NCI-H1930 (cell line): ENCODE results near the gene RARA.

Source experiments
- DNase-seq, 2 experiments: peaks; one replicate each; lab custom pipeline; 2025; lab: John Stamatoyannopoulos, UW

RARA gene

GRCh38 chr17:40309031-40309948 is at the start of gene RARA:
TSS of gene RARA (plus strand) at chr17:40309180. CDS start at chr17:40331219, 22,039 bp downstream.
- DNase-seq, result peak in 1 of 2 experiments; percentile 13

GRCh38 chr17:40259505-40259904 is 49.5 kb upstream of the RARA start:
- DNase-seq, result no peak

- no peak for DNase-seq
Measured at GRCh38 chr17:40260528-40260927, 48.5 kb upstream of the RARA start.

- DNase-seq, result no peak
Measured at GRCh38 chr17:40264458-40265185, 44.4 kb upstream of the RARA start.

DNA sequence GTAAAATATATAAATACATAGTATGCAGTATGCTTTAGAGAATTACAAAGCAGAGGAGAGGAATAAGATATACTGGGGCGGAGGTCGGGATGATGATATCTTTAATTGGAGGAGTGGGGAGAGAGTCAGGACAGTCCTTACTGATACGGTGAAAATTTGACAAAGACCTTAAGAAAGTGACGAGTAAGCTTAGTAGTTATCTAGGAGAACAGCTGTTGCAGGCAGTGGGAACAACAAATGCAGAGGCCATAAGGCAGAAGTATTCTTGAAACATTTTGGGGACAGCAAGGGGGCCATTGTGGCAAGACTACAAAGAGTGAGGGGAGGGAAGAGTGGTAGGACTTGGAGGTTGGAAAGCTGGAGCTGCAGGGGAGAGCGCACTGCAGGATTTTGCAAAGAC is 43.6 kb upstream of the RARA start:
- no peak for DNase-seq

- no peak for DNase-seq
Measured at GRCh38 chr17:40266882-40267281, 42.1 kb upstream of the RARA start.

- DNase-seq, result no peak
Measured at GRCh38 chr17:40268141-40268712, 40.8 kb upstream of the RARA start.

- no peak for DNase-seq
Measured at GRCh38 chr17:40278414-40278813, 30.6 kb upstream of the RARA start.

DNA sequence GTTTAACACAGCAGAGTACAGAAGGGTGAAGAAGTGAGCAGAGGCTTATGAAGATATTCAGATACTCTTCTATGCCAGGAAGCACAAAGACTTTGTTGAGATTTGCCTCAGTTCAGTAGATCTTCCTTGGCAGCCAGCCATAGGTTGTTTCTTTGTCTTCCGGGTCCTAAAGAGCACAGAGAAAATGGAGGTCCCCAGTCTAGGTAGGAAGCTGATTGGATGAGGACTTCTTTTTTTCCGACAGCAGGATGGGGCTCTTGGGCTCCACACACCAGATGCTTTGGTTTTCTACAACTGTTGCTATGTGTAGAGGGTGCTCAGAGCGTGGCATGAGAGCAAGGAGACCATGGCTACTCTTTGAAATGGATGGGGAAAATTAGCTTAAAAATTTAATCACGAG is 29.6 kb upstream of the RARA start:
- no peak for DNase-seq

DNA sequence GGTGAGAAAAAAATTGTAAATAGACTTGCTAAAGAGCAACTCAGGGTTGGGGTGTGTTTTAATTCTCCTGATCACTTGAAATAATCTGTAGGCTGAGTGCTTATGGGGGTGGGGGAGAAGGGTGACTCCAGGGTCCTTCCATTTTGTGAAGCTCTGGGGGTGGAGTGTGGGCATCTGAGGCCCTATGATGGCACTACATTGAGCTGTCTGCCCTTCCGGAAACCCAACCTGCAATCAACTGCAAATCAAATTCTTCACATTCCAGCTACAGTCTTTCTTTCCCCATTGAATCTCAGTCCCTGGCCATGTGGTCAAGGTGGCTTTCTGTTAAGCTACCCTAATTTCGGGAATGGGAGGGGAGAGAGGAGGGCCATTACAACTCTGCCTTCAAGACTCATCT is 27.3 kb upstream of the RARA start:
- no peak for DNase-seq

GRCh38 chr17:40283662-40284061 is 25.3 kb upstream of the RARA start:
- no peak for DNase-seq

DNA sequence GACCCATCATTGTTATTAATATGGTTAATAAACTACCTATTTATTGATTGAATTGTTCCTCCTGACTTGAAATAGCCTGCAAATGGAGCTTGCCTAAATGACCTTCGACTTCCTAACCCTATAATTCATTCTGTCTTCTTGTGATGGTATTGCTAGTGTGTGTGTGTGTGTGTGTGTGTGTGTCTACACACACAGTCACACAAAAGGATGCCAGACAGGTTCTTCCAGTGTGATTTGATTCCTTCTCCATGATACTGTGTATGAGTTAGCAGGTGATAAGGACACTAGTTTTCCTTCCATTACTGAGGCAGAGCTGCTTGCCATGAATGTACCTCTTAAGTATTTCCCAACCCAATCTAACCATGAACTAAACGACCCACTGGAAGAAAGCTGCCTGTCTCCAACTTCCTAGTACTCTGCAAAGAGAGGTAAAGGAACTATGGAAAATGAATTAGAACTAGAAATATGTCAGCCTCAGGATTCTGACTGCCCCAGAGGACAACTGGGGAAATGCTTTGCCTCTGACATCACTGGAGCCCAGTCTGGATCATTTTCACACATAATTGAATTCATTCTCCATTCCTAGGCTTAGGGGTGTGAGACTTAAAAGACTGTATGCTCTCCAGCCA is 24.8 kb upstream of the RARA start:
- DNase-seq, result no peak

DNA sequence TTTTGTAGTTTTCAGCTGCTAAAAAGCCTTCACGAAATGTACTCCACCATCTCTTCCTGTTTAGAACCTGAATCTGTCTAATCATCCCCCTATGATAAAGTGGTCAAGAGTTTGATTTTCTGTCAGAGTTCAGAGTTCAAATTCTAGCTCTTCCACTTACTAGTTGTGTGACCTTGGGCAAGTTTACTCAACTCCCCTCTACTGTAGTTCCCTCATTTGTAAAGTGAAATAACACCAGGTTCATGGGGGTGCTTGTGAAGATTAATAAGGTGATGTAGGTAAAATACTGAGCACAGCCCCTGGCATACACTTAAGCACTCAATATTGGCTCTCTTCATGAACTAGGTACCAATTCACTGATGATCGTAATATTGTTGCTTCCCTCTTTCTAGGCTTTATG is 22.5 kb upstream of the RARA start:
- no peak for DNase-seq

- no peak for DNase-seq
Measured at GRCh38 chr17:40287159-40287493, 21.9 kb upstream of the RARA start.

DNA sequence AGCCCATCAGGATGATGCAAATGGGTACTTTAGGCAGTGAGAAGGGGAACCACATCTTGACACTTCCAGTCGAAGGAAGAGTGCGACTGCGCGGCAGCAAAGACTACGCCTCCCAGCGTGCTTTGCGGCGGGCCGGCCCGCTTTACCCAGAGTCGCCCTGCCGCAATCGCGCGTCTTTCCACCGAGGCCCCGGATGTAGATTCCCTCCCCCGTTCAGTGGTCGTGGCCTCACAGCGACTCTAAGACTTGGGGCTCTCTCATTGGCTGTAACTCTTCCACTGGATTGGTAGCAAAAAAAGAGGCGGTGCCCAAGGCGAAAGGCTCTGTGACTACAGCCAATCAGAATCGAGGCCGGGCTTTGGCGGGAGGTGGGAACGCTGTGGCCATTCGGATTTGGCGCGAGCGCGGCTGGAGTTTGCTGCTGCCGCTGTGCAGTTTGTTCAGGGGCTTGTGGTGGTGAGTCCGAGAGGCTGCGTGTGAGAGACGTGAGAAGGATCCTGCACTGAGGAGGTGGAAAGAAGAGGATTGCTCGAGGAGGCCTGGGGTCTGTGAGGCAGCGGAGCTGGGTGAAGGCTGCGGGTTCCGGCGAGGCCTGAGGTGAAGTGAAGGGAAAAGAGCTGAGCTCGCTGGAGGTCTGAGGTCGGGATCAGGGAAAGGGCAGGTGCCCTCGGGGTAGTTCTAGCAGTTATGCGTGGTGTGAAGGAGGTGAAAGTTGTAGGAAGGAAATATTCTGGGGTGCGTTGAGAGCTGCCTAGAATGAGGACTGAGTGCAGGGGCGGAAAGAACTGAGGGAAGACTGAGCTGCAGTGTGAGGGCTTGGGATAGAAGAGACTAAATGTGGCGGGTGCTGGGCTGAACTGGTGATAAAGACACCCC is 21.2 kb upstream of the RARA start, which contains the start of gene CDC6:
TSS of gene CDC6 (plus strand) at position 386 of the 876 bp plus-strand sequence. CDS start 1,542 bp downstream, outside the sequence.
- peak; percentile 98 to 99 for DNase-seq

DNA sequence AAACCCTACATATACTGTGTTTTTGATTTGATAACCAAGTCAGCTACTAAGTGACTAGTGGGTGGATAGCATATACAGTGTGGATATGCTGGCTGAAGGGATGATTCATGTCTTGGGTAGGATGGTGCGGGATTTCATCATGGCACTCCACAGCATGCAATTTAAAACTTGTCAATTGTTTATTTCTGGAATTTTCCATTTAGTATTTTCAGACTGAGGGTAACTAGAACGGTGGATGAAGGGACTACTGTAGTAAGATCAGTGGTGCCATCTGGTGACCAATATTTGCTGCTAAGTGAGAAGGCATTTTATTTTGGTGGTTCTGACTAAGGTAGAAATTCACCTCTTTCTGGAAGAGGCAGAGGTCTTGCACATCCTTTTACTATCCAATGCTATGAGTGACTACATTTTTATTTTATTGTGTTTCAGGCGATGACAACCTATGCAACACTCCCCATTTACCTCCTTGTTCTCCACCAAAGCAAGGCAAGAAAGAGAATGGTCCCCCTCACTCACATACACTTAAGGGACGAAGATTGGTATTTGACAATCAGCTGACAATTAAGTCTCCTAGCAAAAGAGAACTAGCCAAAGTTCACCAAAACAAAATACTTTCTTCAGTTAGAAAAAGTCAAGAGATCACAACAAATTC is 18.2 kb upstream of the RARA start:
- DNase-seq, result peak in 1 of 2 experiments; percentile 21

- no peak for DNase-seq
Measured at GRCh38 chr17:40291281-40291664, 17.7 kb upstream of the RARA start.

DNA sequence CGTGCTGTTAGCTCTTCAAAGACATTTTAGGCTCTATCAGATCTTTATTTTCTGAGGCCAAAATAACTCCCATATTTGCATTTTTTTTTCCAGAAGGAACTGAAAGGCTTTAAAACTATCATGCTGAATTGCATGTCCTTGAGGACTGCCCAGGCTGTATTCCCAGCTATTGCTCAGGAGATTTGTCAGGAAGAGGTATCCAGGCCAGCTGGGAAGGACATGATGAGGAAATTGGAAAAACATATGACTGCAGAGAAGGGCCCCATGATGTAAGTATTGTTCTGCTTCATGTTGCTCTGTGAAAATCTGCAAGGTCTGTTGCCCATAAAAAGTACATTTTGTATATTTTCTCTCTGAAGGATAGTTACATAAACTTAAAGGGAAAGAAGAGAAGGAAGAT is 15.6 kb upstream of the RARA start:
- no peak for DNase-seq

- DNase-seq, result no peak
Measured at GRCh38 chr17:40295488-40296436, 13.2 kb upstream of the RARA start.

DNA sequence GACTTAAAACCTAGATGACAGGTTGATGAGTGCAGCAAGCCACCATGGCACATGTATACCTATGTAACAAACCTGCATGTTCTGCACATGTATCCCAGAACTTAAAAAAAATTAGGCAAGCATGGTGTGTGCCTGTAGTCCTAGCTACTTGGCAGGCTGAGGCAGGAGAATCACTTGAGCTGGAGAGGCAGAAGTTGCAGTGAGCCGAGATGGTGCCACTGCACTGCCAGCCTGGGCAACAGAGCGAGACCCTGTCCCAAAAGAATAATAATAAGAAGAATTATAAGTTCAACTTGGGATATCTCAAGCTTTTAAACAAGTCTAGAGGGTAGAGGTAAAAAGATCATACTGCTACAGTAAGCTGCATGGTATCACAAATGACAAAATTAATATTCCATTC is 11.5 kb upstream of the RARA start:
- DNase-seq, result no peak
